Measurements from ENCODE around the gene SCEL. TPM values are rescaled to one million over a fixed set of nuclear protein-coding genes. Genes with fewer than 3 reads are reported as not detected.

The SCEL gene
- total and polyA plus RNA-seq, 8 donors, result 0.19 to 76.8 (median 1.0) TPM; not detected in 4

GRCh38 chr13:77691871-77692270 is 156.4 kb downstream of the SCEL start:
- no peak for TF ChIP-seq EP300 (IDR thresholded peaks at IDR 0.05)
- TF ChIP-seq POLR2A (IDR thresholded peaks at IDR 0.05), result no peak
- no peak for TF ChIP-seq CTCF (IDR thresholded peaks at IDR 0.05)
- TF ChIP-seq POLR2AphosphoS5 (IDR thresholded peaks at IDR 0.05), result no peak
- DNase-seq, result no peak
- intact Hi-C loops (cut with DNase I; ENCODE audit: low total_unique reads), result no loop called here
- no peaks in the 10 kb centered on the region for H3K9me3 ChIP-seq
- 26 to 38% (median 30%) methylated on average over 1 of the region's 1 CpG for WGBS, 5 donors
- H3K4me3 ChIP-seq, result no peak overlapping the region
- no peak overlapping the region for H3K27ac ChIP-seq
- peaks cover 0 to 28% (median 10%) of the 10 kb centered on the region in 4 donors for H3K4me1 ChIP-seq
- H3K36me3 ChIP-seq, result no peaks in the 10 kb centered on the region
- H3K27me3 ChIP-seq, result peaks cover 0 to under 1% (median 0%) of the 10 kb centered on the region in 3 donors

DNA sequence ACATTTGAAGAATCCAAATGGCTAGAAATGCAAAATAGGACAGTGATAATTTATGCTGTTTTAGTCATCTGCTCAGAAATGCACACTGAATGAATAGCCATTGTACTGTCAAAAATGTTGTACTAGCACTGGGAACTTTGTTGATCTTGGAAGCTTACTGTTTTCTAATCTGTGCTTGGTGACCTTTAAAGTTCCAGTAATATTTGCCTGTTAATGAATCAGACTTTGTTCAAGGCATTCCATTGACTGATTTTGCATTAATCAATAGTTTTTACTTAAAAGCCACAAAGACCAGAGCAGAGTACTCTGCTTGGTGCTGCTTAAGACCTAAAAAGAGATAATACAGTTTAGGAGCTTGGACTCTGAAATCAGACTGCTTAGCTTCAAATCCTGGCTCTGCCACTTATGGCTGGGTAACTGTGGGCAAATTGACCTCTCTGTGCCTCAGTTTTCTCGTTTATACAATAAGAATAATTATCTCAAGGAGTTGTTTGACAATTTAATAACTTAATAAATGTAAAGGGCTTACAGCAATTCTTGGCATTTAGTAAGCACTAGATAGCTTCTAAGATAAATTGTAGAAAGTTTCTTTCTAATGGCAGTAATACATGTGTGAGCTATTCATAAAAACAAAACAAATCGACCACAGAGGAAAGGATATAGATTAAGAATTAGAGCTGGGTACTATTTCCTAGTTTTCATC is 157.4 kb downstream of the SCEL start:
- Histone ChIP-seq H3K4me3 (no peak overlapping the region), H3K27ac (peak overlapping the region in 3 of 5 donors; percentile 21 to 51 (median 38)), H3K9me3 (no peaks in the 10 kb centered on the region), H3K4me1 (peaks cover 0 to 32% (median 14%) of the 10 kb centered on the region in 4 donors), H3K27me3 (peaks cover 0 to 10% (median 0%) of the 10 kb centered on the region in 3 donors), H3K36me3 (no peaks in the 10 kb centered on the region)
- peak in 1 of 2 donors; percentile 28 for DNase-seq
- 13 to 29% (median 14%) methylated on average over 2 of the region's 2 CpGs for WGBS, 5 donors
- TF ChIP-seq EP300 (IDR thresholded peaks at IDR 0.05) (no peak), POLR2A (IDR thresholded peaks at IDR 0.05) (no peak), CTCF (IDR thresholded peaks at IDR 0.05) (no peak), POLR2AphosphoS5 (IDR thresholded peaks at IDR 0.05) (peak in 1 of 3 donors; percentile 20)
- intact Hi-C loops (cut with DNase I; ENCODE audit: low total_unique reads), result no loop called here

DNA sequence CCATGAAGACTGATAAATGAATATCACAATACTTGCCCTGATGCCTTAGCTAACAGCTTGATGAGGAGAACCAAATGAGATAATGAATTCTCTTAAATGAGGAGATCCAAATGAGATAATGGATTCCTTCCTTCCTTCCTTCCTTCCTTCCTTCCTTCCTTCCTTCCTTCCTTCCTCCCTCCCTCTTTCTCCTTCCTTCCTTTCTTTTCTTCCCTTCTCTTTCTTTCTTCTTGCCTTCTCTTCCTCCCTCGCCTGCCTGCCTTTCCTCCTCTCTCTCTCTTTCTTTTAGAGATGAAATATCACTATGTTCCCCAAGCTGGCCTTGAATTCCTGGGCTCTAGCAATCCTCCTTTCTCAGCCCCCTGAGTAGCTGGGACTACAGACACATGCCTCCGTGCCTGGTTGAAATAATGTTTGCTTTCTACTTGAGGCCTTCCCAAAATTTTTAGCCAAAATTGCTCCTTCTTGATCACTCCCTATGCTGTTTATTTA is 158.0 kb downstream of the SCEL start:
- Histone ChIP-seq H3K4me3 (no peak overlapping the region), H3K36me3 (no peaks in the 10 kb centered on the region), H3K9me3 (no peaks in the 10 kb centered on the region), H3K4me1 (peaks cover 0 to 35% (median 14%) of the 10 kb centered on the region in 4 donors), H3K27ac (peak overlapping the region in 1 of 5 donors; percentile 51), H3K27me3 (peaks cover 0 to 10% (median 0%) of the 10 kb centered on the region in 3 donors)
- 67 to 88% (median 77%) methylated on average over 2 of the region's 2 CpGs for WGBS, 5 donors
- DNase-seq, result no peak
- TF ChIP-seq EP300 (IDR thresholded peaks at IDR 0.05), result no peak
- TF ChIP-seq POLR2A (IDR thresholded peaks at IDR 0.05), result no peak
- no peak for TF ChIP-seq POLR2AphosphoS5 (IDR thresholded peaks at IDR 0.05)
- no peak for TF ChIP-seq CTCF (IDR thresholded peaks at IDR 0.05)
- intact Hi-C loops (cut with DNase I; ENCODE audit: low total_unique reads), result no loop called here

Small RNAs within 50 kb of the gene (small RNA-seq; reads per million reads assigned to genes)
- 0 reads per million in 4 donors for gene RNY3P7
- 0 reads per million in 4 donors for gene SPTLC1P5

Other genes with a start within 250 kb of the SCEL start
- 100 to 1,000 TPM in 4 of 5 donors, 10 to 100 TPM in 1; 25.0 to 194 (median 113) TPM for gene MYCBP2, start 208.6 kb upstream of the SCEL start, total RNA-seq
- 10 to 100 TPM; 15.6 to 28.0 (median 19.4) TPM for gene MYCBP2, start 208.6 kb upstream of the SCEL start, polyA plus RNA-seq
- 10 to 100 TPM in 4 of 5 donors, not detected in 1; 12.1 to 26.8 (median 18.3) TPM for gene SLAIN1, start 162.0 kb downstream of the SCEL start, total RNA-seq
- gene SLAIN1, start 162.0 kb downstream of the SCEL start, polyA plus RNA-seq, result 1 to 10 TPM; 3.7 to 9.5 (median 8.9) TPM